Heart right ventricle (tissue), 16 donors: ENCODE data around the gene EPHA5. TPM values are rescaled to one million over a fixed set of nuclear protein-coding genes. Genes with fewer than 3 reads are reported as not detected.

Source experiments
- ATAC-seq, 8 donors: fragments of 200-7000 bp; cut with Tn5 transposase; one replicate each; pipeline ENCODE4 v1.9.1; 2020; ENCODE audit warnings: mild to moderate bottlenecking in 8 of 8, moderate library complexity in 8 of 8, moderate number of reproducible peaks in 1 of 8
- DNase-seq, 2 donors: peaks; one replicate each; pipeline ENCODE4 v3.0.0-alpha.2; 2020
- H3K27ac ChIP-seq, 10 donors: fragments of 200-600 bp; sonication (generic) in 2 of 10; one replicate each; pipeline versions ENCODE4 v1.5.0 to v1.8.0; 2020 to 2022; ENCODE audit warnings: mild to moderate bottlenecking in 3 of 10
- H3K27me3 ChIP-seq, 7 donors: fragments of 200-600 bp; one replicate each; pipeline ENCODE4 v1.8.0; 2021 to 2022; ENCODE audit warnings: mild to moderate bottlenecking in 2 of 7
- H3K36me3 ChIP-seq, 9 donors: fragments of 200-600 bp; sonication (generic) in 1 of 9; one replicate each; pipeline versions ENCODE4 v1.5.0 to v1.8.0; 2020 to 2022; ENCODE audit warnings: mild to moderate bottlenecking in 2 of 9
- H3K4me1 ChIP-seq, 9 donors: fragments of 200-600 bp; sonication (generic) in 1 of 9; one replicate each; pipeline versions ENCODE4 v1.5.0 to v1.8.0; 2020 to 2022; ENCODE audit warnings: mild to moderate bottlenecking in 4 of 9
- H3K4me3 ChIP-seq, 10 donors: fragments of 200-600 bp; sonication (generic) in 2 of 10; one replicate each; pipeline versions ENCODE4 v1.5.0 to v1.8.0; 2020 to 2022; ENCODE audit warnings: mild to moderate bottlenecking in 7 of 10, moderate library complexity in 2 of 10
- H3K9me3 ChIP-seq, 11 donors: fragments of 200-600 bp in 10 of 11; sonication (generic) in 2 of 11; one replicate each; pipeline versions ENCODE4 v1.5.0 to v1.8.0; 2013 to 2022; ENCODE audit warnings: mild to moderate bottlenecking in 2 of 11, control low read depth in 1 of 11, moderate library complexity in 1 of 11
- WGBS, 2 donors: extraction: QIAGEN DNeasy Blood & Tissue Kit; methylation state at CpG; one replicate each; pipeline ENCODE4 v1.1.7; 2013; ENCODE audit warnings: inconsistent platforms in 1 of 2; 5-methylcytosine and 5-hydroxymethylcytosine counted together
- intact Hi-C, 10 donors: fragments of 100-400 bp; cut with DNase I; formaldehyde crosslinking; loops; one replicate each; pipeline versions ENCODE4 v1.11.1 to v1.14.2; 2022
- polyA plus RNA-seq, 2 donors: library from polyadenylated mRNA; stranded (reverse); fragments of 200-250 nt; gene quantifications; one replicate each; pipeline ENCODE4 v1.2.3, GENCODE V29; 2013
- total RNA-seq, 10 donors: library from RNA; stranded (reverse); fragmentation: NEBNext Ultra II Directional in 3 of 10; extraction: Animal tissue kit (Norgen Biotek cat#: 25700) in 3 of 10; gene quantifications; one replicate each; pipeline versions ENCODE4 v1.2.1 to v1.2.4, GENCODE V29; 2021 to 2023
- TF ChIP-seq, protein P1 (sequence below), 9 donors: fragments of 200-600 bp; sonication (generic) in 2 of 9; IDR thresholded peaks; one replicate each; pipeline versions ENCODE4 v1.5.0 to v1.8.0; 2021 to 2022; ENCODE audit warnings: antibody characterized with exemption in 9 of 9, mild to moderate bottlenecking in 5 of 9, moderate library complexity in 1 of 9
- donor health status: Arrhythmogenic right ventricular cardiomyopathy.
- donor health status: ischemic (EF 13 %, LVEDD 7.1; RV severe dilation, severe dysfunction).
- donor health status: healthy with polysubstance abuse.
- donor health status: DM: no; HTN: yes; CAD: no.
- donor health status: DM: no; HTN: no; CAD: no.
- donor health status: ischemic (EF 25% LVEDD 6.9; RV normal size, moderate dysfunction).
- donor health status: ischemic (EF 25% LVEDD 5.7; RV mildly dilated, moderate dysfunction).
- donor health status: healthy.
- donor health status: DM: yes; HTN: yes; CAD: no.
- donor health status: Ischemic cardiomyopathy.
- donor health status: ischemic (EF 35%, LVEDD 5.7; RV mildly dilated, moderate dysfunction).
- donor health status: nonischemic (EF 11% LVEDD 7.7; RV severe dilation, severe dysfunction).
- donor health status: DM: yes; HTN: yes; CAD: no.
- donor health status: PGD.
- donor health status: ischemic (EF 29% LVEDD 5.4; RV normal size, mild dysfunction).
- donor health status: nonischemic (EF 23%, LVEDD 6.1; RV moderate dilation, normal function).

The EPHA5 gene
- total and polyA plus RNA-seq, 12 donors: under 0.01 to 0.37 (median 0.08) TPM; not detected in 1

DNA sequence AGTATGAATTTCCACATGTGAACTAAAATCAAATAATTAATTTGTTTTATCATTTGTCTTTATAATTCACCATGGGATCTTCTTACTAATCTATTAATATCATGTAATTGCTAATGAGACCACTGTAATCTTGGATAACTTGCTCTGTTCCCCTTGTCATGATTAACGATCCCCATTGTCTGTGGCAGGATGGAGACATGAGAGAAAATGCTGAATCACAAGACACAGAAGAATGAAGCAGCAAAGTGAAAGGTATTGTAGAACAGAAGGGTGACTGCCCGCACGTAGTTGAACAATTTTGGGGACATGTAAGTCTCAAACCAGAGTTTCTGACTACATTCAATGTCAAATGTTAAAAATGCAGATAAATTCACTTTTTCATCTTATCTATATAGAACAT is 135.2 kb downstream of the EPHA5 start:
- Histone ChIP-seq H3K4me3 (no peak overlapping the region), H3K27ac (no peak overlapping the region), H3K27me3 (no peaks in the 10 kb centered on the region), H3K36me3 (no peaks in the 10 kb centered on the region), H3K4me1 (no peaks in the 10 kb centered on the region), H3K9me3 (no peaks in the 10 kb centered on the region)
- WGBS, 2 donors: 34 to 38% methylated on average over 3 of the region's 3 CpGs
- no peak for DNase-seq
- TF ChIP-seq, protein P1, sequence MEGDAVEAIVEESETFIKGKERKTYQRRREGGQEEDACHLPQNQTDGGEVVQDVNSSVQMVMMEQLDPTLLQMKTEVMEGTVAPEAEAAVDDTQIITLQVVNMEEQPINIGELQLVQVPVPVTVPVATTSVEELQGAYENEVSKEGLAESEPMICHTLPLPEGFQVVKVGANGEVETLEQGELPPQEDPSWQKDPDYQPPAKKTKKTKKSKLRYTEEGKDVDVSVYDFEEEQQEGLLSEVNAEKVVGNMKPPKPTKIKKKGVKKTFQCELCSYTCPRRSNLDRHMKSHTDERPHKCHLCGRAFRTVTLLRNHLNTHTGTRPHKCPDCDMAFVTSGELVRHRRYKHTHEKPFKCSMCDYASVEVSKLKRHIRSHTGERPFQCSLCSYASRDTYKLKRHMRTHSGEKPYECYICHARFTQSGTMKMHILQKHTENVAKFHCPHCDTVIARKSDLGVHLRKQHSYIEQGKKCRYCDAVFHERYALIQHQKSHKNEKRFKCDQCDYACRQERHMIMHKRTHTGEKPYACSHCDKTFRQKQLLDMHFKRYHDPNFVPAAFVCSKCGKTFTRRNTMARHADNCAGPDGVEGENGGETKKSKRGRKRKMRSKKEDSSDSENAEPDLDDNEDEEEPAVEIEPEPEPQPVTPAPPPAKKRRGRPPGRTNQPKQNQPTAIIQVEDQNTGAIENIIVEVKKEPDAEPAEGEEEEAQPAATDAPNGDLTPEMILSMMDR (IDR thresholded peaks at IDR 0.05): no peak
- intact Hi-C loops: no loop called here
- ATAC-seq: no peak

DNA sequence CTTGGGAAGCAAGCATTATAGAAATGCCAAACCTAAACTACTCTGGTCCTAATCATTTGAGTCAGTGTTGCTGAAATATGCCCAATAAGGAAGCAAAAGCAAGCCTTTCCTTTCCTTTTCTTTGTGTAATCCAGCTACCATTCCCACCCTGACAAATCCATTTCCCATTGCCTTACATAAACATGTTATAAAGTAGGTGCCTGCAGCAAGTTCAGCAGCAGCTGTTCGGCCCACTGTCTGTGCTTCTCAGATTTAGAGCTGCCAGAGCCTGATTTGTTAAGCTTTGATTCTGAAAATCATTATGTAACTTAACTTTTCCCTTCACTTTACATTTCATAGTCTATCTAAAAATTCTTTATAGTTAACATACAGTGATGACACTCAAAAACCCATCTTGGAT is 148.6 kb downstream of the EPHA5 start:
- DNase-seq (no peak), ATAC-seq (no peak)
- H3K9me3 ChIP-seq: peaks cover 0 to 20% (median 0%) of the 10 kb centered on the region in 11 donors
- H3K36me3 ChIP-seq: no peaks in the 10 kb centered on the region
- TF ChIP-seq, protein P1 (IDR thresholded peaks at IDR 0.05): no peak
- no peak overlapping the region for H3K27ac ChIP-seq
- 64 to 68% methylated on average over 1 of the region's 1 CpG for WGBS, 2 donors
- intact Hi-C loops: loop anchor here in 1 of 10 donors (10.0 kb wide), 1 partner anchor 323 kb away; no protein-coding TSS in a partner anchor
- H3K27me3 ChIP-seq: no peaks in the 10 kb centered on the region
- no peaks in the 10 kb centered on the region for H3K4me1 ChIP-seq
- no peak overlapping the region for H3K4me3 ChIP-seq

DNA sequence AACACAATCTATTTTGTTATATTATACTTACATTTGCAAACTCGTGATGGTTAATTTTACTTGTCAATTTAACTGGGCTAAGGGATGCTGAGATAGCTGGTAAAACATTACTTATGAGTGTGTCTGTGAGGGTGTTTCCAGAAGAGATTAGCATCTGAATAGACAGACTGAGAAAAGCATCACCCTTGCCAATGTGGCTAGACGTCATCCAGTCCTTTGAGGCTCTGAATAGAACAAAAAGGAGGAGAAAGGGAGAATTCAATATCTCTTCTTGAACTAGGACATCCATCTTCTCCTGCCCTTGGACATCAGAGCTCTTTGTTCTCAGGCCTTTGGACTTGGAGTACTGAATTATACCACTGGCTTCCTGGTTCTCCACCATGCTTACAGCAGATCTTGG is 154.6 kb downstream of the EPHA5 start:
- no peak for ATAC-seq
- WGBS, 2 donors: 58 to 68% methylated on average over 2 of the region's 2 CpGs
- no peaks in the 10 kb centered on the region for H3K27me3 ChIP-seq
- H3K27ac ChIP-seq: no peak overlapping the region
- no peaks in the 10 kb centered on the region for H3K4me1 ChIP-seq
- H3K9me3 ChIP-seq: peaks cover 0 to 17% (median 0%) of the 10 kb centered on the region in 11 donors
- no peak overlapping the region for H3K4me3 ChIP-seq
- no peaks in the 10 kb centered on the region for H3K36me3 ChIP-seq
- no peak for DNase-seq
- TF ChIP-seq, protein P1 (IDR thresholded peaks at IDR 0.05): no peak
- intact Hi-C loops: no loop called here

DNA sequence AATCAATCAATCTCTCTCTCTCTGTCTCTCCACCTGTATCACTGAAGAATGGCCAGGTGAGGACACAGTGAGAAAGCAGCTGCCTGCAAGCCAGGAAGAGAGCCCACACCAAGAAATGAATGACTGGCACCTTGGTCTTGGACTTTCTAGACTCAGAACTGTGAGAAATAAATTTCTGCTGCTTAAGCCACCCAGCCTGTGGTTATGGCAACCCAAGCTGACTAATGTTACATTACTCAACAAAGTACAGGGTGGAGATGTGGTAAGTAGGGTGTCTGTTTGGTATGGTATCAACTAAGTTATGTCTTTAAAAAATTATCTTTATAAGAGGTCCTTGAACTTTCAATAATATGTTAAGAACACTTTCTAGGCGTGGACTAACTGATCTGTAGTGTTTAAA is 159.3 kb downstream of the EPHA5 start:
- Histone ChIP-seq H3K4me1 (no peaks in the 10 kb centered on the region), H3K36me3 (no peaks in the 10 kb centered on the region), H3K27me3 (no peaks in the 10 kb centered on the region), H3K9me3 (peaks cover 0 to 10% (median 0%) of the 10 kb centered on the region in 11 donors), H3K27ac (no peak overlapping the region), H3K4me3 (no peak overlapping the region)
- 52 to 57% methylated on average over 1 of the region's 1 CpG for WGBS, 2 donors
- intact Hi-C loops: no loop called here
- DNase-seq (no peak), ATAC-seq (no peak)
- TF ChIP-seq, protein P1 (IDR thresholded peaks at IDR 0.05): no peak
